HUES6 (cell line): ENCODE results near the gene HP1BP3.

Source experiments
- H3K27ac ChIP-seq: 2 replicates; pipeline ENCODE4 v1.7.0; 2013; ENCODE audit warnings: low read depth, mild to moderate bottlenecking, low read length, inconsistent platforms
- H3K27me3 ChIP-seq: 2 replicates; pipeline ENCODE4 v1.6.1; 2013; ENCODE audit warnings: low read length; ENCODE audit not compliant: control insufficient read depth, insufficient read depth
- H3K36me3 ChIP-seq: 2 replicates; pipeline ENCODE4 v1.6.1; 2013; ENCODE audit warnings: low read length; ENCODE audit not compliant: control insufficient read depth, insufficient read depth
- H3K4me1 ChIP-seq: 2 replicates; pipeline ENCODE4 v1.6.1; 2013; ENCODE audit warnings: low read length; ENCODE audit not compliant: control insufficient read depth, insufficient read depth
- H3K4me3 ChIP-seq: 2 replicates; pipeline ENCODE4 v1.5.1; 2013; ENCODE audit warnings: low read depth, low read length
- H3K9ac ChIP-seq: one replicate; pipeline ENCODE4 v1.6.1; 2013; ENCODE audit warnings: mild to moderate bottlenecking, low read length
- H3K9me3 ChIP-seq: 2 replicates; pipeline ENCODE4 v1.6.1; 2013; ENCODE audit warnings: low read depth, low read length; ENCODE audit not compliant: control insufficient read depth, insufficient read depth

HP1BP3 gene

GRCh38 chr1:20787029-20787839 lies at the start of gene HP1BP3:
Gene HP1BP3, minus strand, starts transcription at chr1:20787307. Its CDS starts 6,867 bp downstream, at chr1:20780440.
- Histone ChIP-seq H3K4me1 (peaks cover 6% of the 10 kb centered on the region), H3K36me3 (no peaks in the 10 kb centered on the region), H3K4me3 (peak within 1 kb of the TSS; percentile 85), H3K27ac (peak within 1 kb of the TSS; percentile 92), H3K9ac (peak within 1 kb of the TSS; percentile 96), H3K27me3 (no peaks in the 10 kb centered on the region), H3K9me3 (no peaks in the 10 kb centered on the region)

GRCh38 chr1:20836230-20836629 lies 49.1 kb upstream of the HP1BP3 start:
- H3K9ac ChIP-seq, result no peak overlapping the region
- no peak overlapping the region for H3K27ac ChIP-seq
- H3K36me3 ChIP-seq, result peaks cover 31% of the 10 kb centered on the region
- no peaks in the 10 kb centered on the region for H3K9me3 ChIP-seq
- H3K4me3 ChIP-seq, result no peak overlapping the region
- no peaks in the 10 kb centered on the region for H3K4me1 ChIP-seq
- no peaks in the 10 kb centered on the region for H3K27me3 ChIP-seq

GRCh38 chr1:20834780-20835179 lies 47.7 kb upstream of the HP1BP3 start:
- Histone ChIP-seq H3K36me3 (peaks cover 20% of the 10 kb centered on the region), H3K4me1 (no peaks in the 10 kb centered on the region)

GRCh38 chr1:20834192-20834591 lies 47.1 kb upstream of the HP1BP3 start:
- no peaks in the 10 kb centered on the region for H3K27me3 ChIP-seq
- H3K9ac ChIP-seq, result no peak overlapping the region
- H3K4me1 ChIP-seq, result no peaks in the 10 kb centered on the region
- no peak overlapping the region for H3K27ac ChIP-seq
- peaks cover 17% of the 10 kb centered on the region; the same call in 1 of the 2 replicates for H3K36me3 ChIP-seq
- no peaks in the 10 kb centered on the region for H3K9me3 ChIP-seq
- no peak overlapping the region for H3K4me3 ChIP-seq

More at GRCh38 chr1:20834780-20835179, 47.7 kb upstream of the HP1BP3 start:
- H3K9ac ChIP-seq, result no peak overlapping the region
- H3K27ac ChIP-seq, result no peak overlapping the region
- H3K27me3 ChIP-seq, result no peaks in the 10 kb centered on the region
- H3K4me3 ChIP-seq, result no peak overlapping the region
- no peaks in the 10 kb centered on the region for H3K9me3 ChIP-seq

GRCh38 chr1:20830378-20830777 lies 43.3 kb upstream of the HP1BP3 start:
- Histone ChIP-seq H3K27ac (no peak overlapping the region), H3K9me3 (no peaks in the 10 kb centered on the region), H3K9ac (no peak overlapping the region), H3K4me3 (no peak overlapping the region), H3K4me1 (no peaks in the 10 kb centered on the region), H3K36me3 (peaks cover 22% of the 10 kb centered on the region), H3K27me3 (no peaks in the 10 kb centered on the region)

GRCh38 chr1:20829946-20830345 lies 42.8 kb upstream of the HP1BP3 start:
- Histone ChIP-seq H3K9me3 (no peaks in the 10 kb centered on the region), H3K4me1 (no peaks in the 10 kb centered on the region), H3K36me3 (peaks cover 24% of the 10 kb centered on the region), H3K4me3 (no peak overlapping the region), H3K9ac (no peak overlapping the region), H3K27ac (no peak overlapping the region), H3K27me3 (no peaks in the 10 kb centered on the region)

GRCh38 chr1:20829531-20829930 lies 42.4 kb upstream of the HP1BP3 start:
- no peak overlapping the region for H3K4me3 ChIP-seq
- peaks cover 28% of the 10 kb centered on the region for H3K36me3 ChIP-seq
- H3K27ac ChIP-seq, result no peak overlapping the region
- no peaks in the 10 kb centered on the region for H3K27me3 ChIP-seq
- H3K9me3 ChIP-seq, result no peaks in the 10 kb centered on the region
- no peaks in the 10 kb centered on the region for H3K4me1 ChIP-seq
- no peak overlapping the region for H3K9ac ChIP-seq

GRCh38 chr1:20823845-20824244 lies 36.7 kb upstream of the HP1BP3 start:
- no peaks in the 10 kb centered on the region for H3K4me1 ChIP-seq
- H3K9ac ChIP-seq, result no peak overlapping the region
- no peak overlapping the region for H3K27ac ChIP-seq
- peaks cover 40% of the 10 kb centered on the region for H3K36me3 ChIP-seq
- H3K4me3 ChIP-seq, result no peak overlapping the region
- H3K9me3 ChIP-seq, result no peaks in the 10 kb centered on the region
- no peaks in the 10 kb centered on the region for H3K27me3 ChIP-seq

GRCh38 chr1:20821466-20821865 lies 34.4 kb upstream of the HP1BP3 start:
- H3K36me3 ChIP-seq, result peaks cover 41% of the 10 kb centered on the region
- H3K27ac ChIP-seq, result no peak overlapping the region

GRCh38 chr1:20819818-20820217 lies 32.7 kb upstream of the HP1BP3 start:
- H3K27ac ChIP-seq, result no peak overlapping the region
- no peaks in the 10 kb centered on the region for H3K9me3 ChIP-seq
- no peaks in the 10 kb centered on the region for H3K27me3 ChIP-seq
- peaks cover 37% of the 10 kb centered on the region for H3K36me3 ChIP-seq
- no peak overlapping the region for H3K4me3 ChIP-seq
- no peaks in the 10 kb centered on the region for H3K4me1 ChIP-seq
- H3K9ac ChIP-seq, result no peak overlapping the region

More at GRCh38 chr1:20821466-20821865, 34.4 kb upstream of the HP1BP3 start:
- H3K4me3 ChIP-seq, result no peak overlapping the region
- no peaks in the 10 kb centered on the region for H3K27me3 ChIP-seq
- H3K4me1 ChIP-seq, result no peaks in the 10 kb centered on the region
- H3K9ac ChIP-seq, result no peak overlapping the region
- H3K9me3 ChIP-seq, result no peaks in the 10 kb centered on the region

- H3K36me3 ChIP-seq, result peaks cover 34% of the 10 kb centered on the region
- H3K4me3 ChIP-seq, result no peak overlapping the region
- no peaks in the 10 kb centered on the region for H3K4me1 ChIP-seq
- H3K27ac ChIP-seq, result no peak overlapping the region
- H3K9me3 ChIP-seq, result no peaks in the 10 kb centered on the region
- no peaks in the 10 kb centered on the region for H3K27me3 ChIP-seq
- no peak overlapping the region for H3K9ac ChIP-seq
These were observed 27.4 kb upstream of the HP1BP3 start for GRCh38 chr1:20814534-20814871.
